Measurements from ENCODE around the gene SARM1.

SARM1 gene

DNA sequence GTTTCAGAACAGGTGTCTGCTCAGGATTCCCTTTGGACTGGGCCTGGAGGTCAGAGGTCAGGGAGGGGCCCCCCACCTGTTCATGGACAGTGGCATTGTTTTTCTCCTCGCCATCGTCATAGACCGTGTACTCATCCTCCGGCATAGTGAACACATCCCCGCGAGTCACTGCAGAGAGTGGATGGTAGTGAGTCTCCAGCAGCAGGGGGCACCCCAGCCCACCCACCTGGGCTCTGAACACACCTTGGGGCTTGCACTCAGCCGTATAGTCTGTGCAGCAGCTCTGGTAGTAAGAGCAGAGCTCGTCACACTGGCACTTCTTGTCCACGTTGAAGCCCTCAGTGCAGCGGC, 1.8 kb upstream of the SARM1 start:
- DNase-seq, result no peak

GRCh38 chr17:28370035-28370743, 1.3 kb upstream of the SARM1 start, which contains the start of gene VTN:
Gene VTN, minus strand, starts transcription at chr17:28370307. Its CDS starts 104 bp downstream, at chr17:28370203.
- DNase-seq, result peak; percentile 52

- DNase-seq, result no peak
Observed at GRCh38 chr17:28370744-28371103, 770 bp upstream of the SARM1 start.

DNA sequence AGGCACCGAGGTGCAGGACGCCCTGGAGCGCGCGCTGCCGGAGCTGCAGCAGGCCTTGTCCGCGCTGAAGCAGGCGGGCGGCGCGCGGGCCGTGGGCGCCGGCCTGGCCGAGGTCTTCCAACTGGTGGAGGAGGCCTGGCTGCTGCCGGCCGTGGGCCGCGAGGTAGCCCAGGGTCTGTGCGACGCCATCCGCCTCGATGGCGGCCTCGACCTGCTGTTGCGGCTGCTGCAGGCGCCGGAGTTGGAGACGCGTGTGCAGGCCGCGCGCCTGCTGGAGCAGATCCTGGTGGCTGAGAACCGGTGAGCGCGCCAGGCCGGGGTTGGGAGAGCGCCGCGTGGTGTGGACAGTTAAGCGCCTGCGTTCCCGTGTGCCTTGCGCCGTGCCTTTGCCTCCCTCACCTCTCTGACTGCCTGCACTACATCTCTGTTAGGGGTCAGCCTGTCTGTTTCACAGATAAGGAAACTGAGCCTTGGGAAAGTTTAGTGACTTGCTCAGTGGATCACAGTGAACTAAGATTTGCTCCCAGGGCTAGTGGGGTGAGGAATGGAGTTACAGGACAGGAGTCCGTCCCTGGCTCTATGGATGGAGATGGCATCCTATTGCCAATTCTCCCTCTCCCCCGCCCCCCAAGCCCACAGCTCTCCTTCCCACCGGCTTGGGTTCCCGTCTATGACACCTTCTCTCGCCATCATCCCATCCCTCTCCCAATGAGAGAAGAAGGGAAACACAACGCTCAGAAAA, 880 bp downstream of the SARM1 start:
- DNase-seq, result peak; percentile 19

DNA sequence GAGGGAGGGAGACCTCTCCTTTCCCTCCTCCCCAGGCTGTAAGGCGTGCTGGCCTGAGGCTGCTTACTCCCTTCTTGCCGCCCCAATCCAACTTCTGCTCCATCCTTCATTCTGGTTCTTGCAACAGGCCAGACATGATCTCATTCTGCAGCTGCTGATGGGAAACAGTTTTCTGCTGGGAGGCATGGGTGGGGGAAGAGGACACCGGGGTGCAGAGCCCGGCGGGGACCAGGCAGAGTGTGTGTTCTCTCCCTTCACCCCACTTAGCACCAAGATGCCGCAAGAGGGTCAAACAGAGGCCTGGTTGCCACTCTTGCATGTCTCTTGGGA, 1.4 kb downstream of the SARM1 start:
- DNase-seq, result no peak

DNA sequence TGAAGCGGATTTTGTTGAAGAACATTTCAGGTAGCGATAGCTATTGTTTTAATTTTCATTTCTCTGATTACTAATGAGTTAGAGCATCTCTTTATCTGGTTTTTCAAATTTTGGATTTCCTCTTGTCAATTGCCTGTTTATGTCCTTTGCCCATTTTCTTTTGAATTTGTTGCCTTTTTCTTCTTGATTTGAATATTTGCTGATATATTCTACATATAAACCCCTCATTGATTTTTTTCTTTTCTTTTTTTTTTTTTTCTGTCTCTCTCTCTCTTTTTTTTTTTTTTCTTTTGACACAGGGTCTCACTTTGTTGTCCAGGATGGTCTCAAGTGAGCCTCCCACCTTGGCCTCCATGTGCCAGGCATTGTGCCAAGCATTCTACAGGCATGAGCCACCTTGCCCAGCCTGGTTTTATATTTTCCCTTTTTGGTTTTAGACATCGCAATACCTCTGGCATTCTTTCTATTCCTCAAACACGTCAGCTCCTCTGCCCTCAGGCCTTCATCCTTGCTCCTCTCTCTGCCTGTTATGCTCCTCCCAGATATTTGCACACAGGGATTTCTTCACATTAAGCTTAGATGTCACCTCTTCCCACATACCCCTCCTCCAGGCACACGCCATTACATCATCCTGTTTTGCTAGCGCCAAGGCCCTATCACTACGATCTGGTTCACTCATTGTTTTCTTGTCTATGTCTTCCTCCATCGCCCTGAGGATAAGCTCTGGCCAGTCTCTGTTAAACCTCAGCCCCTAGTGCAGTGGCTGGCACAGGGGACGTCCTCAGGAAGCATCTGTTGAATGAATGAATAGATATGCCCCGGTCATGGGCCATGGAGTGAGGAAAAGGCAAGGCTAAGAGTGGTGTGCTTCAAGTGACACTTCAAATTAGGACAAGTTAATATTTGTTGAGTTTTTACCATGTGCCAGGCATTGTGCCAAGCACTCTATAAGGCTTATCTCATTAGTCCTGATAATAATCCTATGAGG, 8.6 kb downstream of the SARM1 start:
- DNase-seq, result peak; percentile 31

- DNase-seq, result no peak
Observed at GRCh38 chr17:28381141-28381825, 9.8 kb downstream of the SARM1 start.

DNA sequence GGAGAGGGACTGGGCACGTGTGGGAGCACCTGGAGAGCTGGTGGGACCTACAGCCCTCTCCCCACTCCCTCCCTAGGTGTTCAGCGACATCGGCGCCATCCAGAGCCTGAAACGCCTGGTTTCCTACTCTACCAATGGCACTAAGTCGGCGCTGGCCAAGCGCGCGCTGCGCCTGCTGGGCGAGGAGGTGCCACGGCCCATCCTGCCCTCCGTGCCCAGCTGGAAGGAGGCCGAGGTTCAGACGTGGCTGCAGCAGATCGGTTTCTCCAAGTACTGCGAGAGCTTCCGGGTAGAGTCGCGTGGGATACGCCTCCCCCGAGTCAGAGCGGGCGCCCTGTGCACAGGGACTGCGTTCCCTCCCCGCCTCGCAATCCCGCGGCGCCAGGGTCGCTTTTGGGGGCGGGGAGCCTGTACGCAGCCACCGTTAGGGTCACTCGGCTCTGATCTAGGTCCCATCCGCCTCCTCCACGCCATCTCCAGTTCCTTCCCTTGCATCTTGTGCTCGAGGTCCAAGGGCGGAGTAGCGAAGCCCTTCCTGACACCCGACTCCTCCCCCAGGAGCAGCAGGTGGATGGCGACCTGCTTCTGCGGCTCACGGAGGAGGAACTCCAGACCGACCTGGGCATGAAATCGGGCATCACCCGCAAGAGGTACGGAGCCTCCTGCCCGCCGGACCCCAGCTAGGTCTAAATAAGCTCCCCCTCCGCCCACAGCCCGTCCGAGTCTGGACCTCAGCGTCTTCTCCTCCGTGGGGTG, 13.0 kb downstream of the SARM1 start:
- DNase-seq, result no peak

- no peak for DNase-seq
Observed at GRCh38 chr17:28385037-28385400, 13.5 kb downstream of the SARM1 start.

- DNase-seq, result no peak
Observed at GRCh38 chr17:28385406-28385805, 13.9 kb downstream of the SARM1 start.

DNA sequence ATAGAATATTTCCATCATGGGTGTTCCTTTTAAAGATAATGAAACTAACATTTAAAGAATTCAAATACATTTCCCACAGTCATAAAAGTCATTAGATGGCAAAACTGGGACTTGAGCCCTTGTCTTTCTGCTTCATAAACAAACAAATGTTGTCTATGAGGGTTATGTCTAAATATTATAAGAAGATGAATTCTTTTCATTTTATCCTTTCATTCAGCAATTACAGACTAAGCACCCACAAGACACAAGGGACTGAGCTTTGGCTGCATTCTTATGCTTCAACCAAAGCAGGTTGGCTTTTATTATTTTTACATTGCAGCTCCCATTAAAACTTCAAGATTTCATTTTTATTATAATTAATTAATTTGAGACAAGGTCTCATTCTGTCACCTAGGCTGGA, 14.9 kb downstream of the SARM1 start:
- DNase-seq, result no peak

DNA sequence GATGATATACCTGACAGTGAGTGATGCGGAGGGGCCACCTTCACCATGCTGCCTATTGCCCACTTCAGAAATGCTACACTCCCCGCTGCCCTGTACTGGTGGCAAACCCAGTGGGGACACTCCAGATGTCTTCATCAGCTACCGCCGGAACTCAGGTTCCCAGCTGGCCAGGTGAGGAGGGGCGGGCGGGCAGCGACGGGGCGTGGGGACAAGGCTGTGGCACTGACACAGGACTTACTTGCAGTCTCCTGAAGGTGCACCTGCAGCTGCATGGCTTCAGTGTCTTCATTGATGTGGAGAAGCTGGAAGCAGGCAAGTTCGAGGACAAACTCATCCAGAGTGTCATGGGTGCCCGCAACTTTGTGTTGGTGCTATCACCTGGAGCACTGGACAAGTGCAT, 16.6 kb downstream of the SARM1 start:
- DNase-seq, result no peak

DNA sequence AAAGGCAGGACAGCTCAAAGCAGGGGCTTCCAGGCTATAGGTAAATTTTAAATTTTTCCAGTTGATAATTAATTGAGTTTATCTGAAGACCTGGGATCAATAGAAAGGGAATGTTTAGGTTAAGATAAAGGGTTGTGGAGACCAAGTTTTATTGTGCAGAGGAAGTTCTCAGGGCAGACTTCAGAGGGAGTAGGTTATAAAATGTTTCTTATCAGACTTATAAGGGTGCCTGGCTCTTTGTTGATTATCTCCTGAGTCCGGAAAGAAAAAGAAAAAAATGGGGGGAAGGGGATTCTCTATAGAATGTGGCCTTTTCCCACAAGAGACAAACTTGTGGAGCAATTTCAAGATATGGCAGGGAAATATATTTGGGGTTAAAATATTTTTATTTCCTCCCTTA, 18.6 kb downstream of the SARM1 start:
- no peak for DNase-seq

- no peak for DNase-seq
Observed at GRCh38 chr17:28390563-28390962, 19.1 kb downstream of the SARM1 start.

- DNase-seq, result no peak
Observed at GRCh38 chr17:28390984-28391383, 19.5 kb downstream of the SARM1 start.

DNA sequence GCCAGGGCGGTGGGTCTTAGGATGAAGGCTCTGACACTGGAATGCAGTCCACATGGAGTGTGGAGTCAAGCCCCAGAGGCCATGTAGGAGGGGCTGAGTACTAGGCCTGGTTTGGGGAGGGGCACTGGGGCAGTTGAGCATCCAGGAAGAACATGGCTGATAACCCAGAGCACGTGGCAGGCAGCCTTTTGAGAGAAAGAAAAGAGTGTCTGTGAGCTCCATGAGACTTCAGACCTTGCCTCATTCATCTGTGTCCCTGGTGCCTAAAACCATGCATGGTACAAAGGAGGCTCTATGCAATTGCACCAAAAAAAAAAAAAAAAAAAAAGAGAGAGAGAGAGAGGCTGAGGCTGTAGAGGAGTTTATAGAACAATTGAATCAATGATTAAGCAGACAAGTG, 19.9 kb downstream of the SARM1 start:
- no peak for DNase-seq

GRCh38 chr17:28392491-28392890, 21.0 kb downstream of the SARM1 start:
- no peak for DNase-seq

- peak; percentile 19 for DNase-seq
Observed at GRCh38 chr17:28394337-28395116, 23.0 kb downstream of the SARM1 start.

GRCh38 chr17:28395426-28395825, 23.9 kb downstream of the SARM1 start:
- no peak for DNase-seq

DNA sequence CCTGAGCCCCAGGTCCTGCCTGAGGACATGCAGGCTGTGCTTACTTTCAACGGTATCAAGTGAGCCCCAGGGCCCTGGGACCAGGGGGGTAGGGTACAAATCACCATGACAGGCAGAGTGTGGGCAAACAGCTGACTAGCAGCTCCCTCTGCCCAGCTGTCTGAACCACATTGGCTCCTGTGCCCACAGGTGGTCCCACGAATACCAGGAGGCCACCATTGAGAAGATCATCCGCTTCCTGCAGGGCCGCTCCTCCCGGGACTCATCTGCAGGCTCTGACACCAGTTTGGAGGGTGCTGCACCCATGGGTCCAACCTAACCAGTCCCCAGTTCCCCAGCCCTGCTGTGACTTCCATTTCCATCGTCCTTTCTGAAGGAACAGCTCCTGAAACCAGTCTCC, 24.5 kb downstream of the SARM1 start:
- DNase-seq, result no peak

GRCh38 chr17:28396635-28397239, 25.2 kb downstream of the SARM1 start:
- no peak for DNase-seq

Measured in fibroblast of skin of scalp (primary cell).